RWPE2 (cell line): ENCODE measurements around the gene NDFIP1.

Experiments
- ATAC-seq: fragments of 200-7000 bp; cut with Tn5 transposase; 3 replicates; pipeline ENCODE4 v1.9.1; 2021; ENCODE audit warnings: low read depth
- DNase-seq: peaks from one replicate; pipeline ENCODE4 v3.0.0-alpha.2; 2020; ENCODE audit warnings: low spot score
- H3K27ac ChIP-seq: fragments of 450-650 bp; 2 replicates; pipeline ENCODE4 v1.5.1; 2017; ENCODE audit warnings: mild to moderate bottlenecking; ENCODE audit not compliant: poor library complexity, severe bottlenecking
- H3K27me3 ChIP-seq: fragments of 250-450 bp; sonication (Bioruptor Pico); 2 replicates; pipeline ENCODE4 v1.5.1; 2021; ENCODE audit warnings: mild to moderate bottlenecking, moderate library complexity; ENCODE audit not compliant: insufficient read depth, poor library complexity, severe bottlenecking
- H3K36me3 ChIP-seq: fragments of 250-450 bp; sonication (Bioruptor Pico); 2 replicates; pipeline ENCODE4 v1.5.1; 2020; ENCODE audit warnings: low read depth, mild to moderate bottlenecking, moderate library complexity
- H3K4me1 ChIP-seq: fragments of 250-450 bp; sonication (Bioruptor Pico); 2 replicates; pipeline ENCODE4 v1.5.1; 2021; ENCODE audit warnings: mild to moderate bottlenecking, moderate library complexity; ENCODE audit not compliant: insufficient read depth, poor library complexity, severe bottlenecking
- H3K4me3 ChIP-seq: fragments of 250-450 bp; sonication (Bioruptor Pico); 2 replicates; pipeline ENCODE4 v1.5.1; 2021; ENCODE audit warnings: mild to moderate bottlenecking, moderate library complexity; ENCODE audit not compliant: severe bottlenecking
- H3K9me3 ChIP-seq: fragments of 250-450 bp; sonication (Bioruptor Pico); 2 replicates; pipeline ENCODE4 v1.5.1; 2021; ENCODE audit warnings: mild to moderate bottlenecking, moderate library complexity; ENCODE audit not compliant: severe bottlenecking
- CTCF ChIP-seq: fragments of 450-650 bp; IDR thresholded peaks from one replicate; pipeline ENCODE4 v1.5.1; 2017; ENCODE audit warnings: mild to moderate bottlenecking, moderate library complexity; ENCODE audit not compliant: poor library complexity, severe bottlenecking

NDFIP1 gene

GRCh38 chr5:142129446-142130066 lies 21.0 kb downstream of the NDFIP1 start:
- Histone ChIP-seq H3K9me3 (no peaks in the 10 kb centered on the region), H3K4me1 (no peaks in the 10 kb centered on the region), H3K36me3 (peaks cover 31% of the 10 kb centered on the region), H3K4me3 (no peak overlapping the region), H3K27ac (no peak overlapping the region), H3K27me3 (no peaks in the 10 kb centered on the region)
- ATAC-seq (no peak), DNase-seq (no peak)
- TF ChIP-seq CTCF, result no peak

GRCh38 chr5:142131394-142131793 lies 22.8 kb downstream of the NDFIP1 start:
- no peaks in the 10 kb centered on the region for H3K4me1 ChIP-seq
- H3K4me3 ChIP-seq, result no peak overlapping the region
- no peaks in the 10 kb centered on the region for H3K9me3 ChIP-seq
- no peak overlapping the region for H3K27ac ChIP-seq
- H3K27me3 ChIP-seq, result no peaks in the 10 kb centered on the region
- ATAC-seq (no peak), DNase-seq (no peak)
- H3K36me3 ChIP-seq, result peaks cover 47% of the 10 kb centered on the region
- TF ChIP-seq CTCF, result no peak

- no peaks in the 10 kb centered on the region for H3K9me3 ChIP-seq
- H3K4me1 ChIP-seq, result no peaks in the 10 kb centered on the region
- DNase-seq, result no peak
- H3K4me3 ChIP-seq, result no peak overlapping the region
- no peaks in the 10 kb centered on the region for H3K27me3 ChIP-seq
- ATAC-seq, result no peak
- TF ChIP-seq CTCF, result no peak
- peaks cover 56% of the 10 kb centered on the region for H3K36me3 ChIP-seq
- H3K27ac ChIP-seq, result no peak overlapping the region
These were observed 24.3 kb downstream of the NDFIP1 start for GRCh38 chr5:142132916-142133315.

GRCh38 chr5:142133330-142134206 lies 25.0 kb downstream of the NDFIP1 start:
- no peak for ATAC-seq
- no peak for DNase-seq
- peaks cover 62% of the 10 kb centered on the region for H3K36me3 ChIP-seq

More at GRCh38 chr5:142133330-142134206, 25.0 kb downstream of the NDFIP1 start:
- H3K27me3 ChIP-seq, result no peaks in the 10 kb centered on the region
- H3K4me3 ChIP-seq, result no peak overlapping the region
- H3K9me3 ChIP-seq, result no peaks in the 10 kb centered on the region
- no peak for TF ChIP-seq CTCF
- H3K27ac ChIP-seq, result no peak overlapping the region
- H3K4me1 ChIP-seq, result no peaks in the 10 kb centered on the region
